HPDE6-E6E7 (cell line): ENCODE data around the gene DDX53.

Source experiments
- DNase-seq: peaks from one replicate; pipeline ENCODE4 v3.0.0; 2011; ENCODE audit warnings: missing footprints; ENCODE audit errors: extremely low spot score

Gene DDX53

GRCh38 chrX:22999696-23000223, at the start of gene DDX53:
DDX53 (plus strand) TSS chrX:22999960; CDS start chrX:23000058, 98 bp downstream.
- DNase-seq: no peak

- DNase-seq: peak; percentile 44
Measured at GRCh38 chrX:22950269-22951266, 49.2 kb upstream of the DDX53 start.

- no peak for DNase-seq
Measured at GRCh38 chrX:22952010-22952409, 47.8 kb upstream of the DDX53 start.

GRCh38 chrX:22958250-22958649, 41.5 kb upstream of the DDX53 start:
- no peak for DNase-seq

GRCh38 chrX:22959204-22959920, 40.4 kb upstream of the DDX53 start:
- DNase-seq: no peak

GRCh38 chrX:22963196-22963595, 36.6 kb upstream of the DDX53 start:
- no peak for DNase-seq

- DNase-seq: no peak
Measured at GRCh38 chrX:22968494-22968893, 31.3 kb upstream of the DDX53 start.

GRCh38 chrX:22969411-22969810, 30.3 kb upstream of the DDX53 start:
- DNase-seq: no peak

GRCh38 chrX:22970861-22971260, 28.9 kb upstream of the DDX53 start:
- DNase-seq: no peak

- DNase-seq: no peak
Measured at GRCh38 chrX:22974616-22975015, 25.1 kb upstream of the DDX53 start.

- DNase-seq: no peak
Measured at GRCh38 chrX:22975786-22976185, 24.0 kb upstream of the DDX53 start.

GRCh38 chrX:22985958-22986357, 13.8 kb upstream of the DDX53 start:
- no peak for DNase-seq

GRCh38 chrX:22987452-22987851, 12.3 kb upstream of the DDX53 start:
- DNase-seq: no peak

- no peak for DNase-seq
Measured at GRCh38 chrX:23003116-23003515, 3.4 kb downstream of the DDX53 start.

GRCh38 chrX:23008431-23009099, 8.8 kb downstream of the DDX53 start:
- DNase-seq: no peak

GRCh38 chrX:23012162-23012561, 12.4 kb downstream of the DDX53 start:
- no peak for DNase-seq

GRCh38 chrX:23012636-23013035, 12.9 kb downstream of the DDX53 start:
- no peak for DNase-seq

GRCh38 chrX:23013366-23013765, 13.6 kb downstream of the DDX53 start:
- no peak for DNase-seq

- no peak for DNase-seq
Measured at GRCh38 chrX:23031600-23031999, 31.8 kb downstream of the DDX53 start.

- no peak for DNase-seq
Measured at GRCh38 chrX:23035493-23035892, 35.7 kb downstream of the DDX53 start.

GRCh38 chrX:23046443-23046842, 46.7 kb downstream of the DDX53 start:
- DNase-seq: no peak
